Left ventricle myocardium inferior (tissue), 1 donor: Measurements from ENCODE around the gene PNCK. TPM values are rescaled to one million over a fixed set of nuclear protein-coding genes. Genes with fewer than 3 reads are reported as not detected.

Source experiments
- DNase-seq: peaks from one replicate; pipeline ENCODE4 v3.0.0-alpha.2; 2020
- H3K27ac ChIP-seq: fragments of 200-600 bp; replicated peaks from 2 replicates; pipeline ENCODE4 v1.8.0; 2021
- H3K27me3 ChIP-seq: fragments of 200-600 bp; 2 replicates; pipeline ENCODE4 v1.8.0; 2021; ENCODE audit warnings: low read depth
- H3K36me3 ChIP-seq: fragments of 200-600 bp; 2 replicates; pipeline ENCODE4 v1.8.0; 2021
- H3K4me1 ChIP-seq: fragments of 200-600 bp; 2 replicates; pipeline ENCODE4 v1.8.0; 2021
- H3K4me3 ChIP-seq: fragments of 200-600 bp; 2 replicates; pipeline ENCODE4 v1.8.0; 2021; ENCODE audit warnings: mild to moderate bottlenecking, moderate library complexity
- H3K9me3 ChIP-seq: fragments of 200-600 bp; replicated peaks from 2 replicates; pipeline ENCODE4 v1.8.0; 2021
- CTCF ChIP-seq: fragments of 200-600 bp; IDR thresholded peaks from 2 replicates; pipeline ENCODE4 v1.8.0; 2021; ENCODE audit warnings: antibody characterized with exemption, mild to moderate bottlenecking, borderline replicate concordance
- intact Hi-C: fragments of 100-400 bp; cut with micrococcal nuclease; formaldehyde crosslinking; loops from one replicate; pipeline ENCODE4 v1.11.0; 2022
- total RNA-seq: library from RNA; stranded (reverse); fragmentation: NEBNext Ultra II Directional; extraction: Animal tissue kit (Norgen Biotek cat#: 25700); gene quantifications from one replicate; pipeline ENCODE4 v1.2.1, GENCODE V29; 2021
- donor health status: DM: no; HTN: yes; CAD: no; lungs with severe emphysema.

Gene PNCK
- total RNA-seq, 1 donor from 2014 or later, result 6.1 TPM

- Histone ChIP-seq H3K27me3 (peaks cover 9% of the 10 kb centered on the region), H3K27ac (no peak overlapping the region), H3K36me3 (no peaks in the 10 kb centered on the region), H3K9me3 (no peaks in the 10 kb centered on the region), H3K4me3 (no peak overlapping the region), H3K4me1 (no peaks in the 10 kb centered on the region)
- no peak for DNase-seq
- no peak for TF ChIP-seq CTCF
- intact Hi-C loops, result no loop called here
Measured at GRCh38 chrX:153634236-153634635, 39.4 kb downstream of the PNCK start.

- Histone ChIP-seq H3K4me3 (no peak overlapping the region), H3K9me3 (no peaks in the 10 kb centered on the region), H3K36me3 (no peaks in the 10 kb centered on the region), H3K27ac (no peak overlapping the region), H3K27me3 (peaks cover 7% of the 10 kb centered on the region), H3K4me1 (no peaks in the 10 kb centered on the region)
- TF ChIP-seq CTCF, result no peak
- intact Hi-C loops, result no loop called here
- DNase-seq, result no peak
Measured at GRCh38 chrX:153633607-153634180, 39.9 kb downstream of the PNCK start.

GRCh38 chrX:153633048-153633447, 40.6 kb downstream of the PNCK start:
- no peak for DNase-seq
- H3K36me3 ChIP-seq, result no peaks in the 10 kb centered on the region
- intact Hi-C loops, result no loop called here
- H3K27ac ChIP-seq, result no peak overlapping the region
- peaks cover under 1% of the 10 kb centered on the region for H3K27me3 ChIP-seq
- H3K4me1 ChIP-seq, result no peaks in the 10 kb centered on the region
- no peak overlapping the region for H3K4me3 ChIP-seq
- H3K9me3 ChIP-seq, result no peaks in the 10 kb centered on the region
- no peak for TF ChIP-seq CTCF

GRCh38 chrX:153632595-153632946, 41.0 kb downstream of the PNCK start:
- H3K27ac ChIP-seq, result no peak overlapping the region
- no peak overlapping the region for H3K4me3 ChIP-seq
- H3K4me1 ChIP-seq, result no peaks in the 10 kb centered on the region
- no peaks in the 10 kb centered on the region for H3K9me3 ChIP-seq
- intact Hi-C loops, result no loop called here
- no peak for DNase-seq
- no peaks in the 10 kb centered on the region for H3K36me3 ChIP-seq
- H3K27me3 ChIP-seq, result no peaks in the 10 kb centered on the region
- TF ChIP-seq CTCF, result no peak

GRCh38 chrX:153631907-153632594, 41.6 kb downstream of the PNCK start:
- H3K27ac ChIP-seq, result no peak overlapping the region
- H3K36me3 ChIP-seq, result no peaks in the 10 kb centered on the region
- no peak for TF ChIP-seq CTCF
- no peak for DNase-seq
- H3K27me3 ChIP-seq, result no peaks in the 10 kb centered on the region
- no peaks in the 10 kb centered on the region for H3K4me1 ChIP-seq
- intact Hi-C loops, result no loop called here
- no peaks in the 10 kb centered on the region for H3K9me3 ChIP-seq
- no peak overlapping the region for H3K4me3 ChIP-seq
